Right lobe of liver (tissue), 6 donors: ENCODE measurements around the gene QSOX1. TPM values are rescaled to one million over a fixed set of nuclear protein-coding genes. Genes with fewer than 3 reads are reported as not detected.

Experiments
- ATAC-seq, 4 donors: fragments of 200-7000 bp; cut with Tn5 transposase; one replicate each; pipeline ENCODE4 v1.9.1; 2020; ENCODE audit warnings: mild to moderate bottlenecking in 4 of 4, moderate library complexity in 4 of 4
- DNase-seq, 3 donors: peaks; one replicate each; pipeline ENCODE4 v3.0.0-alpha.2; 2020
- H3K27ac ChIP-seq, 3 donors: fragments of 200-600 bp; one replicate each; pipeline ENCODE4 v1.8.0; 2022
- H3K27me3 ChIP-seq, 2 donors: fragments of 200-600 bp; one replicate each; pipeline ENCODE4 v1.8.0; 2022
- H3K36me3 ChIP-seq, 4 donors: fragments of 200-600 bp; sonication (generic) in 1 of 4; one replicate each; pipeline versions ENCODE4 v1.5.1 to v1.8.0; 2017 to 2022; ENCODE audit warnings: control low read depth in 1 of 4
- H3K4me1 ChIP-seq, 4 donors: fragments of 200-600 bp; sonication (generic) in 1 of 4; one replicate each; pipeline versions ENCODE4 v1.5.1 to v1.8.0; 2017 to 2022; ENCODE audit warnings: control low read depth in 1 of 4
- H3K4me3 ChIP-seq, 3 donors: fragments of 200-600 bp; one replicate each; pipeline ENCODE4 v1.8.0; 2022
- H3K9me3 ChIP-seq, 4 donors: fragments of 200-600 bp; sonication (generic) in 1 of 4; one replicate each; pipeline versions ENCODE4 v1.5.1 to v1.8.0; 2017 to 2022; ENCODE audit warnings: control low read depth in 1 of 4
- CTCF ChIP-seq, 4 donors: fragments of 200-600 bp in 3 of 4; fragments of 450-650 bp in 1 of 4; IDR thresholded peaks; one replicate each; pipeline versions ENCODE4 v1.5.1 to v1.8.0; 2016 to 2022; ENCODE audit warnings: antibody characterized with exemption in 4 of 4, mild to moderate bottlenecking in 2 of 4
- POLR2A ChIP-seq: fragments of 450-650 bp; IDR thresholded peaks from one replicate; pipeline ENCODE4 v1.6.1; 2017; ENCODE audit warnings: antibody characterized with exemption, mild to moderate bottlenecking
- WGBS: methylation state at CpG from one replicate; pipeline ENCODE4 v1.1.6; 2018; ENCODE audit warnings: low coverage, low lambda C conversion rate; ENCODE audit not compliant: insufficient coverage; ENCODE audit errors: missing lambda C conversion rate; 5-methylcytosine and 5-hydroxymethylcytosine counted together
- intact Hi-C, 2 donors: fragments of 100-400 bp; cut with DNase I; formaldehyde crosslinking; loops; one replicate each; pipeline versions ENCODE4 v1.11.2 to v1.14.1; 2022
- total RNA-seq, 6 experiments: library from RNA; depleted of rRNA in 2 of 6; stranded (reverse); fragments of >200 nt in 2 of 6; fragmentation: NEBNext Ultra II Directional in 3 of 6; extraction: Animal tissue kit (Norgen Biotek cat#: 25700) in 3 of 6; gene quantifications; one replicate each; pipeline versions ENCODE4 v1.1.0 to v1.2.4, GENCODE V29; 2016 to 2023
- donor health status: DM: no; HTN: yes; CAD: no.
- donor health status: DM: no; HTN: no; CAD: no.
- donor health status: DM: no; HTN: no; CAD: no.
- donor health status: DM: no; HTN: yes; CAD: no.
- donor health status: DM: no; HTN: yes; CAD: no.

The QSOX1 gene
- total RNA-seq, 6 experiments from 2014 or later: 25.0 to 68.4 (median 38.6) TPM

GRCh38 chr1:180155182-180155682 is 563 bp downstream of the QSOX1 start:
- DNase-seq (peak in 2 of 3 donors; percentile 41 to 53), ATAC-seq (no peak)
- no peaks in the 10 kb centered on the region for H3K36me3 ChIP-seq
- H3K4me1 ChIP-seq: peaks cover 0 to 37% (median 16%) of the 10 kb centered on the region in 4 donors
- peak overlapping the region; percentile 61 to 71 (median 66) for H3K4me3 ChIP-seq
- WGBS: 21% methylated on average over 15 of the region's 29 CpGs
- H3K9me3 ChIP-seq: no peaks in the 10 kb centered on the region
- intact Hi-C loops: no loop called here
- H3K27me3 ChIP-seq: no peaks in the 10 kb centered on the region
- TF ChIP-seq CTCF (IDR thresholded peaks at IDR 0.05) (no peak), POLR2A (no peak)
- H3K27ac ChIP-seq: peak overlapping the region; percentile 33 to 81 (median 54)

- Histone ChIP-seq H3K27me3 (peaks cover 0 to 7% of the 10 kb centered on the region in 2 donors), H3K36me3 (no peaks in the 10 kb centered on the region), H3K9me3 (no peaks in the 10 kb centered on the region), H3K27ac (no peak overlapping the region), H3K4me3 (peak overlapping the region in 2 of 3 donors; percentile 61 to 66), H3K4me1 (peaks cover 0 to 37% (median 16%) of the 10 kb centered on the region in 4 donors)
- ATAC-seq (no peak), DNase-seq (peak in 1 of 3 donors; percentile 26)
- TF ChIP-seq POLR2A: no peak
- no peak for TF ChIP-seq CTCF (IDR thresholded peaks at IDR 0.05)
- intact Hi-C loops: no loop called here
- 90% methylated on average over 3 of the region's 4 CpGs for WGBS
Measured at GRCh38 chr1:180156201-180156600, 1.5 kb downstream of the QSOX1 start.

- H3K27me3 ChIP-seq: peaks cover 0 to 7% of the 10 kb centered on the region in 2 donors
- H3K4me3 ChIP-seq: peak overlapping the region in 1 of 3 donors; percentile 66
- H3K9me3 ChIP-seq: no peaks in the 10 kb centered on the region
- H3K36me3 ChIP-seq: no peaks in the 10 kb centered on the region
- DNase-seq (no peak), ATAC-seq (no peak)
- WGBS: 45% methylated on average over 1 of the region's 2 CpGs
- no peak overlapping the region for H3K27ac ChIP-seq
- H3K4me1 ChIP-seq: peaks cover 0 to 37% (median 16%) of the 10 kb centered on the region in 4 donors
- TF ChIP-seq POLR2A: no peak
- no peak for TF ChIP-seq CTCF (IDR thresholded peaks at IDR 0.05)
- intact Hi-C loops: no loop called here
Measured at GRCh38 chr1:180156631-180157091, 2.0 kb downstream of the QSOX1 start.

- no peaks in the 10 kb centered on the region for H3K36me3 ChIP-seq
- no peak overlapping the region for H3K4me3 ChIP-seq
- intact Hi-C loops: no loop called here
- H3K4me1 ChIP-seq: peaks cover 0 to 37% (median 16%) of the 10 kb centered on the region in 4 donors
- TF ChIP-seq CTCF (IDR thresholded peaks at IDR 0.05) (no peak), POLR2A (no peak)
- ATAC-seq (no peak), DNase-seq (peak in 1 of 3 donors; percentile 38)
- peaks cover 0 to 7% of the 10 kb centered on the region in 2 donors for H3K27me3 ChIP-seq
- H3K9me3 ChIP-seq: no peaks in the 10 kb centered on the region
- peak overlapping the region in 2 of 3 donors; percentile 39 to 50 for H3K27ac ChIP-seq
- 63% methylated on average over 2 of the region's 4 CpGs for WGBS
Measured at GRCh38 chr1:180157108-180157507, 2.4 kb downstream of the QSOX1 start.
